Panc1 (cell line): ENCODE results near the gene STRIP1.

Source experiments
- POLR2AphosphoS5 ChIP-seq: IDR thresholded peaks from 2 replicates; pipeline ENCODE4 v1.6.1; 2012; ENCODE audit warnings: mild to moderate bottlenecking, low read depth, low read length, moderate library complexity
- SIN3A ChIP-seq: IDR thresholded peaks from 2 replicates; pipeline ENCODE4 v1.6.1; 2012; ENCODE audit warnings: low read depth, mild to moderate bottlenecking, low read length, moderate library complexity, borderline replicate concordance; ENCODE audit not compliant: insufficient read depth
- TCF7L2 ChIP-seq: IDR thresholded peaks from 2 replicates; pipeline ENCODE4 v1.6.1; 2011; ENCODE audit warnings: mild to moderate bottlenecking, low read depth, low read length, inconsistent platforms
- TF ChIP-seq, protein P1 (sequence below): fragments of 450-650 bp; IDR thresholded peaks from 2 replicates; pipeline ENCODE4 v1.5.1; 2017; ENCODE audit warnings: mild to moderate bottlenecking
- TF ChIP-seq, protein P2 (sequence below), 2 experiments: IDR thresholded peaks; 2 replicates each; pipeline ENCODE4 v1.6.1; 2011 to 2012; ENCODE audit warnings: low read depth in 2 of 2, control low read depth in 1 of 2, low read length in 1 of 2, mild to moderate bottlenecking in 1 of 2, moderate library complexity in 1 of 2; ENCODE audit not compliant: insufficient read depth in 1 of 2

DNA sequence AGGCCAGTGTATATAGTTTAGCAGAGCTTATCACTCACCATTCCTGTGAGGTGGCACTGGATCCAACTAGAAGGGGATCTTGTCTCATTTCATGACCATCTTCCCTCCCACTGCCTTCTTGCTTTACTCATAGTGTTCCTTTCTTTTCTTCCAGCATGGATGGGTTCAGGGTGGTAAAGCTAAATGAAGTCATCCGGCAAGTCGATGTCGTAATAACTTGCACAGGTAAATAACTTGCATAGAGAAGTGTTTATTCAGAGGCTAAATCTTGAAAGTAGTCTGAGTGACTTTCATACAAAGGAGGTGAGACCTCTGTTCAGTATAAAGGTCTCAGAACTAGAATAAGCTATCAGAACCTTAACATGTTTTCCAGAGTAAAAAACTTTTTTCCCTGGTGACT, 16.6 kb upstream of the STRIP1 start:
- TF ChIP-seq, protein P1, sequence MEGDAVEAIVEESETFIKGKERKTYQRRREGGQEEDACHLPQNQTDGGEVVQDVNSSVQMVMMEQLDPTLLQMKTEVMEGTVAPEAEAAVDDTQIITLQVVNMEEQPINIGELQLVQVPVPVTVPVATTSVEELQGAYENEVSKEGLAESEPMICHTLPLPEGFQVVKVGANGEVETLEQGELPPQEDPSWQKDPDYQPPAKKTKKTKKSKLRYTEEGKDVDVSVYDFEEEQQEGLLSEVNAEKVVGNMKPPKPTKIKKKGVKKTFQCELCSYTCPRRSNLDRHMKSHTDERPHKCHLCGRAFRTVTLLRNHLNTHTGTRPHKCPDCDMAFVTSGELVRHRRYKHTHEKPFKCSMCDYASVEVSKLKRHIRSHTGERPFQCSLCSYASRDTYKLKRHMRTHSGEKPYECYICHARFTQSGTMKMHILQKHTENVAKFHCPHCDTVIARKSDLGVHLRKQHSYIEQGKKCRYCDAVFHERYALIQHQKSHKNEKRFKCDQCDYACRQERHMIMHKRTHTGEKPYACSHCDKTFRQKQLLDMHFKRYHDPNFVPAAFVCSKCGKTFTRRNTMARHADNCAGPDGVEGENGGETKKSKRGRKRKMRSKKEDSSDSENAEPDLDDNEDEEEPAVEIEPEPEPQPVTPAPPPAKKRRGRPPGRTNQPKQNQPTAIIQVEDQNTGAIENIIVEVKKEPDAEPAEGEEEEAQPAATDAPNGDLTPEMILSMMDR = no peak
- TF ChIP-seq POLR2AphosphoS5 (no peak), SIN3A (no peak), TCF7L2 (no peak)
- TF ChIP-seq, protein P2, sequence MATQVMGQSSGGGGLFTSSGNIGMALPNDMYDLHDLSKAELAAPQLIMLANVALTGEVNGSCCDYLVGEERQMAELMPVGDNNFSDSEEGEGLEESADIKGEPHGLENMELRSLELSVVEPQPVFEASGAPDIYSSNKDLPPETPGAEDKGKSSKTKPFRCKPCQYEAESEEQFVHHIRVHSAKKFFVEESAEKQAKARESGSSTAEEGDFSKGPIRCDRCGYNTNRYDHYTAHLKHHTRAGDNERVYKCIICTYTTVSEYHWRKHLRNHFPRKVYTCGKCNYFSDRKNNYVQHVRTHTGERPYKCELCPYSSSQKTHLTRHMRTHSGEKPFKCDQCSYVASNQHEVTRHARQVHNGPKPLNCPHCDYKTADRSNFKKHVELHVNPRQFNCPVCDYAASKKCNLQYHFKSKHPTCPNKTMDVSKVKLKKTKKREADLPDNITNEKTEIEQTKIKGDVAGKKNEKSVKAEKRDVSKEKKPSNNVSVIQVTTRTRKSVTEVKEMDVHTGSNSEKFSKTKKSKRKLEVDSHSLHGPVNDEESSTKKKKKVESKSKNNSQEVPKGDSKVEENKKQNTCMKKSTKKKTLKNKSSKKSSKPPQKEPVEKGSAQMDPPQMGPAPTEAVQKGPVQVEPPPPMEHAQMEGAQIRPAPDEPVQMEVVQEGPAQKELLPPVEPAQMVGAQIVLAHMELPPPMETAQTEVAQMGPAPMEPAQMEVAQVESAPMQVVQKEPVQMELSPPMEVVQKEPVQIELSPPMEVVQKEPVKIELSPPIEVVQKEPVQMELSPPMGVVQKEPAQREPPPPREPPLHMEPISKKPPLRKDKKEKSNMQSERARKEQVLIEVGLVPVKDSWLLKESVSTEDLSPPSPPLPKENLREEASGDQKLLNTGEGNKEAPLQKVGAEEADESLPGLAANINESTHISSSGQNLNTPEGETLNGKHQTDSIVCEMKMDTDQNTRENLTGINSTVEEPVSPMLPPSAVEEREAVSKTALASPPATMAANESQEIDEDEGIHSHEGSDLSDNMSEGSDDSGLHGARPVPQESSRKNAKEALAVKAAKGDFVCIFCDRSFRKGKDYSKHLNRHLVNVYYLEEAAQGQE (IDR thresholded peaks at IDR 0.05; ENCODE audit: insufficient read depth in 1 of 2, low read depth in 2 of 2, low read length in 1 of 2) = no peak
